Vagina (tissue), 2 donors: Measurements from ENCODE around the gene GABBR2.

ENCODE experiments used
- POLR2AphosphoS5 ChIP-seq, 2 donors: sonication (generic); formaldehyde crosslinking; IDR thresholded peaks; one replicate each; pipeline ENCODE4 v1.9.0; 2017; ENCODE audit warnings: antibody characterized with exemption in 2 of 2, mild to moderate bottlenecking in 2 of 2, low read depth in 1 of 2; ENCODE audit not compliant: insufficient read depth in 1 of 2
- TF ChIP-seq, protein P1 (sequence below), 3 experiments: fragments of 450-650 bp in 2 of 3; fragments of 200-600 bp in 1 of 3; sonication (generic) in 1 of 3; IDR thresholded peaks; one replicate each; pipeline ENCODE4 v1.5.1; 2017 to 2019; ENCODE audit warnings: antibody characterized with exemption in 3 of 3, mild to moderate bottlenecking in 2 of 3, moderate library complexity in 2 of 3

GRCh38 chr9:98565152-98566135, 143.3 kb downstream of the GABBR2 start:
- TF ChIP-seq, protein P1, sequence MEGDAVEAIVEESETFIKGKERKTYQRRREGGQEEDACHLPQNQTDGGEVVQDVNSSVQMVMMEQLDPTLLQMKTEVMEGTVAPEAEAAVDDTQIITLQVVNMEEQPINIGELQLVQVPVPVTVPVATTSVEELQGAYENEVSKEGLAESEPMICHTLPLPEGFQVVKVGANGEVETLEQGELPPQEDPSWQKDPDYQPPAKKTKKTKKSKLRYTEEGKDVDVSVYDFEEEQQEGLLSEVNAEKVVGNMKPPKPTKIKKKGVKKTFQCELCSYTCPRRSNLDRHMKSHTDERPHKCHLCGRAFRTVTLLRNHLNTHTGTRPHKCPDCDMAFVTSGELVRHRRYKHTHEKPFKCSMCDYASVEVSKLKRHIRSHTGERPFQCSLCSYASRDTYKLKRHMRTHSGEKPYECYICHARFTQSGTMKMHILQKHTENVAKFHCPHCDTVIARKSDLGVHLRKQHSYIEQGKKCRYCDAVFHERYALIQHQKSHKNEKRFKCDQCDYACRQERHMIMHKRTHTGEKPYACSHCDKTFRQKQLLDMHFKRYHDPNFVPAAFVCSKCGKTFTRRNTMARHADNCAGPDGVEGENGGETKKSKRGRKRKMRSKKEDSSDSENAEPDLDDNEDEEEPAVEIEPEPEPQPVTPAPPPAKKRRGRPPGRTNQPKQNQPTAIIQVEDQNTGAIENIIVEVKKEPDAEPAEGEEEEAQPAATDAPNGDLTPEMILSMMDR (IDR thresholded peaks at IDR 0.05) = no peak
- TF ChIP-seq POLR2AphosphoS5 (IDR thresholded peaks at IDR 0.05; ENCODE audit: insufficient read depth in 1 of 2, low read depth in 1 of 2) = no peak
